ENCODE measurements around the gene RBFOX1.

The RBFOX1 gene

DNA sequence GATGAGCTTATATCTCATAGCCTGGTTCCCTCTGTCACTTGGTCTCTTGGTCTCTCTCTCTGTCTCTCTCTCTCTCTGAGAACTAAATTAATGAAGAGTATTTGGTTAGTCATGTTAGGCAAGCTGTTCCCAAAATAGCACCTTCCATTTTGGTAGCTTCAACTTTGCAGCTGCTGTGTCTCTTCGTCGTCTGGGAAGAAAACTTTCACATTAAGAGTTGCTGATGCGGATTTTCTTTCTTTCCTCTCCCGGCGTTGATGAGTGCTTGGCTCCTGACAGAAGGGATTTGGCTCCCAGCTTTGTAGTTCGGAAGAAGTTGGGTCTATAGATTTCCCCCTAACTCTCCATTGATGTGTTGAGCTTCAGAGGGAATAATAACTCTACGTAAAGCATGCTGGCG lies at the start of gene RBFOX1:
RBFOX1 (plus strand) TSS at position 235 of the 400 bp plus-strand sequence.
- DNase-seq, result no peak

DNA sequence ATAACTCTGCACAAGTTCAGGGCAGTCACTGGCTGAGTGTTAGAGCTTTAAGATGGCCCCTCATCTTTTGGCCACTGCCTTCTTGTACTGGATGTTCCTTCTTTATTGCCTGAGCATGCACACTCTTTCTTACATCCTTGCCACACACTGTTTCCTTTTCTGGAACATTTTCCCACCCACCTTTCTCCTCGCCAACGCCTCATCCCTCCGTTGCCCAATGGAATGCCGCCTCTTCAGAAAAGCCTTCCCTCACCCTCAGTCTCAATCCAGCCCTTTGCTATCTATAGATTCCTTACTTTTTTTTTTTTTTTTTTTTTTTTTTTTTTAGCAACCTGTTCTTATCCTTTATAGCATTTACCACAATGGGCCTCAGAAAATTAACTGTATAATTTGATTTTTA lies 47.9 kb upstream of the RBFOX1 start:
- DNase-seq, result no peak

DNA sequence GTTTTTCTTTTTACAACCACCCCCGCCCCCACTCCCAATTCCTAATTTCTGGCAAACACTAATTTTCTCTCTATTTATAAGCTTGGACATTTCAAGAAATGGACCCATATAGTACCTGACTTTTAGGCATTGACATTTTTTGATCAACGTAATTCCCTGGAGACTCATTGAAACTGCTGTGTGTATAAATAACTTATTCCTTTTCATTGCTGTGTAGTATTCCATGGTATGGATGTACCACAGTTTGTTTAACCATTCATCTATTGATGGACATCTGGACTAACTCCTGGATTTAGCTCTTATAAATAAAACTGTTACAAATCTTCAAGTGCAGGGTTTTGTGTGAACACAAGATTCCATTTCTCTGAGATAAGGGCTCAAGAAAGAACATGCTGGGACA lies 47.1 kb upstream of the RBFOX1 start:
- DNase-seq, result no peak

DNA sequence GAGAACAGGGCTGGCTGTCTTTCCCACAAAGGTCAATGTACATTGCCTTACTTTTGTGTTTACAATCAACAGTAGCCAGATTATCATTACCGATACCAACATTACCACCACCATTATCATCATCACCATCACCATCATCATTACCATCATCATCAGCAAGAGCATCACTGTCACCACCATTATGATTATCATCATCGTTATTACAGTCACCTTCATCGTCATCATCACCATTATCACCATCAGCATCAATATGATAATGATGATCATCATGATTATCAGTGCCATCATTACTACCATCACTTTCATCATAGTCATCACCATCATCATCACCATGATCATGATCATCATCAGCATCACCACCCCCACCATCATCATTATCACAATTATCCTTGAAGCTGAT lies 43.3 kb upstream of the RBFOX1 start:
- DNase-seq, result no peak

DNA sequence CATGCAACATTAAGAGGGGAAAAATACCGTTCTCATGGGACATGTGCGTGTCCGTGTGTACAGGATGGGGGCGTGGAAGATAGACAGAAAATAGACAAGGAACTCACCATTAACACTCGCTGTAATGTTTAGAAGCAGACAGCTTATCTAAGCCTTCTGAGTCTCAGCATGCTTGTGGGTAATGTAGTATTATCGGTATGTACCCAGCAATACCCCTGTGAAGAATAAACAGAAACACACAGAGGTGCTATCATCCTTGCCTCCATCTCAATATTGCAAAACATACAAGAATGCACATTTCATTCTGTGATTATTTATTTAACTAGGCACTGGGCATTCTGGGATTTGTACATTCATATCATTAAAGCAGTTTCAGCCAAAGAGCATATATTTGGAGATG lies 42.0 kb upstream of the RBFOX1 start:
- DNase-seq, result no peak

DNA sequence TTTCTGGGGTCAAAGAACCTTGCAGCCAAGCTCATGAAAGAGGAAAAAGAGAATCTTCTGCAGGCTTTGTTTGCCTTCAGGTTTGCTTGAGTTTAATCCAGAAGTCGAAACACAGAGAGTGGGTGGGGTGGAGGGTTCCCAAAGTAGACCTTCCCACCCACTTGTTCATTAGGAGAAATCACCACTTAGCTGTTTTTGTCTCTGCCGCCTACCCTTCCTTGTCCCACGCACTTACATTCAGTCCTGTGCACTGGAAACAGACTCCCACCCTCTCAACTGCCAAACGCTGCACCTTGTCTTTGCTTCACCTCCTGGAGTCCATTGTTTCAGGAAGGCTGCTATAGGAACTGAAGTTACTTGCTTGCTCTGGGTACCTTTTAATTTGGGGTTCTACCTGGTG lies 38.6 kb upstream of the RBFOX1 start:
- no peak for DNase-seq

DNA sequence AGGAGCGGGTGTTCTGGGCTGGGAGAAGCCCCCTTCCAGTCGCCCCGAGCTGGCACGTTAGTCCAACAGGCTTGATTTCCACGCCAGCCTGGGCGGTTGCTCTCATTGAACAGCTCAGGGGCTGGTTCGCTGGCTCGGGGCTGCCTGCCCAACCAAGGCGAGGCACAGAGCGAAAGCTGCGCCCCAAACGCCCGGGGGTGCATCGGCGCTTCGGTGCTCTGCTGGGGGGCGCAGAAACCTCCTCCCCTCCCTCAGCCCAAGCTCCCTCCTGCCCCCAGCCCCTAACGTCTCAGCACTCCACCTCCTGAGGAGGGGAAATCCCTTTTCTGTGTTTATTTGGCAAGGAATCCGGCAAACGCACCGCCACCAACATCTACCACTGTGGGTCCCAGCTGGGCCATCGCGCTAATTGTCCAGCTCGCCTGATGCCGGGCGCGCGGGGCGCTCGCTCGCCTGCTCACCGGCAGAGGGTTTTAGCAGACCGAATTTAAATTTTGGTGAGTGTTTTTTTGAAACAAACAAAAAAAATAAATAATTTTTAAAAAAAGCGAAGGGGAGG lies 29.5 kb upstream of the RBFOX1 start:
- no peak for DNase-seq

DNA sequence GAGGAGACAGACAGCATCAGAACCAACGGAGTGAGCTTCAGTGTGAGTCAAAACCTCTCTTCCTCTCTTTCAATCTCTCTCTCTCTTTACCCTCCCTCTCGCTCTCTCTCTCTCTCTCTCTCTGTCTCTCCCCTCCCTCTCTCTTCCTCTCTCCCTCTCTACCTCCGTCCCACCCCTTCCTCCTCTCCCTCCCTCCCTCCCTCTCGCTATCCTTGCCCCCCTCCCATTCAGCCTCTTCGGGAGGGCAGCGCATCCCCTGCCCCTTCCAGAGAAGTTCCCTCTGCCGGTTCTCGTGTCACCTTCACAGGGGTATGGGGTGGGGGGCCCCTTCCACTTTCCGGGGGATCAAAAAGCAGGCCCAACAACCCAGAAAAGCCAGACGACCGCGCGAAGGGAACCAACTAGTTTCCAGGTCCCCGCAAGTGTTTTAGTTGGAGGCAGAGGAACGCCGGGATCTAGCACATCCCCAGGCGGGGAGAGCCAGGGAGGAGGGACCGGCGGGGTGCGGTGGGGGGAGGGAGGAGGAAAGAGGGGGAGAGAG lies 28.9 kb upstream of the RBFOX1 start:
- no peak for DNase-seq

DNA sequence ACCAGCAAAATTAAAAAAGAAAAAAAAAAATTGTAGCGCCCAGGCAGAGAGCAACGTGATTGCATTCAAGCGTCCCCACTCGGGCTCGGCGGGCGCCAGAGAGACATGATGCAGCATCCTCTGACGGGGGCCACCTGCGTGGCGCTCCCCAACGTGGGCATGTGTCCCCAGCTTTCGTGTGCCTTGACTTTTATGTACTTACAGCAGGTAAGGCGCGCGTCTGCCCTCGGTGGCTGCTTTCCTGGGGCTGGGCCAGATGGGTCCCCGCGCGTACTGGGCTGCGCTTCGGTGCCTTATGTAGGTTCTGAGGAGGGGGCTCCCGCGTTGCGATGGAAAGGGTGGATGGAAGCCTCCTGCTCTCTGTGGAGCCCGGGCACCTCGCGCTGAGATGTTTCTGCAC lies 28.4 kb upstream of the RBFOX1 start:
- DNase-seq, result no peak

DNA sequence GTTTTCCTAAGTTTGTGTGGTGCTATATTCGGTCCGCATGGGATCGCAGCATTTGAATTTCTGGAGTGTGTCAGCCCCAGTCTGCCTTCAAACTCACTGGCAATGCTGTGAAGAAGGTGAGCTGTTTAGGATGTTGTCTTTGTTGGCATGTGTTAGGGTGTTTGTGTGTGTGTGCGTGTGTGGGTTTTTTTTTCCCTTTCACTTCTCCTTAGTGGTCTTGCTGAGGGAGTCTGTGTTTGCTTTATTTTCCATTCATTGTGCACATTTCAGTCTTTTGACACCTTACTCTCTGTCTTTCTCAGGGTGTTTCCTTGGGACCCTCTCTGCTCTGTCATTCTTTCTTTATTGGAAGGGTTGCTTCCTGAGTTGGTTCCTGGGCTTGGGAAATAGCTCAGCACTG lies 27.7 kb upstream of the RBFOX1 start:
- no peak for DNase-seq

DNA sequence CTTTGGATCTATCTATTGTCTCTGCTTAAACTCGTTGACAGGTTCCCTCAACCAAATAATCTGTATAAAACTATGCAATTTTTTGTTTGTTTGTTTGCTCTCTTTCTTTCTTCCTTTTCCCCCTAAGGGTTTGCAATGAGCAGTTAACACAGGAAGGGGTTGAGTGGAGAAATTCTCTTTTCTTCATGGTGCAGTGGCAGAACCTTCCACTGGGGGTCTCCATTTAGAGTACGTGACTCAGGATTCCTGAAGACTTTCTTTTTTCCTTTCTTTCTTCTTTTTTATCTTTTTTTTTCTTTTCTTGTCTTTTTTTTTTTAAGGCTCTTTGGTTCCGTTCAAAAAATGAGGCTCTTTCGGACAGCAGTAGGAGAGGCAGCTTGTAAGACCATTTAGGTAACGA lies 19.5 kb upstream of the RBFOX1 start:
- no peak for DNase-seq

DNA sequence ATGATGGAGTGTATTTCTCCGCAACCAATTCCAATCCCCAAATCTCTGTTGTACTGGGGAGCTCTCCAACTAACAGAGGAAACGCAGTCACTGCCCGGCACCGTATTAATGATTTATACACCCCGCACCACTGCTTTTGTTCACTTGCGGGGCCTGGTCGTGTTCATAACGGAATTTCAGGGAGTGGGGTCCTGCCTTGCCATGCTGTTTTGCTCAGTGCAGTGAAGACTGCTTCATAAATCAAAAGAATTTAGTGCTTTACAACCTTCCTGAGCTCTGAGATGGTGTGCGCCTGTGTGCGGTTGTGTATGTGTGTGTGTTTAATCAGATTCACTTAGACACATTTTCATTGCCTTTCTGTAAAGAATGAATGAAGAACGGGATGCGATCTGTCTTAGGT lies 18.5 kb upstream of the RBFOX1 start:
- DNase-seq, result no peak

DNA sequence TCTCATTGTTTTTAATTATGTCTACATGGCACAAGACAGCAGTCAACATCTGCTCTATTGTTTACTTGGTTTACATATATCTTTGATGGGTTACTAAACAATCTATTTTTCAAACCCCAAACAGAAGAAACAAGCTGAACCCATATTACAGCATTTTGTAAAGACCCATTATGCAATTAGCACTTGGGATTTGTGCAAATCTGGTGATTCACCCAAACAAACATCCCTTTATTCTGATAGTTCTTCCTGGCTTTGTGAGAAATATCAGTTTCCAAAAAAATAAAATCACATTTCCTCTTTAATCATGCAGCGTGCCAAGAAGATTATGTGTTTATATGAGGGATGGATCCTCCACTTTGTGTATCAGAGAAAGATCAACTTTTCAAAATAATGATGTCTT lies 16.8 kb upstream of the RBFOX1 start:
- DNase-seq, result no peak

DNA sequence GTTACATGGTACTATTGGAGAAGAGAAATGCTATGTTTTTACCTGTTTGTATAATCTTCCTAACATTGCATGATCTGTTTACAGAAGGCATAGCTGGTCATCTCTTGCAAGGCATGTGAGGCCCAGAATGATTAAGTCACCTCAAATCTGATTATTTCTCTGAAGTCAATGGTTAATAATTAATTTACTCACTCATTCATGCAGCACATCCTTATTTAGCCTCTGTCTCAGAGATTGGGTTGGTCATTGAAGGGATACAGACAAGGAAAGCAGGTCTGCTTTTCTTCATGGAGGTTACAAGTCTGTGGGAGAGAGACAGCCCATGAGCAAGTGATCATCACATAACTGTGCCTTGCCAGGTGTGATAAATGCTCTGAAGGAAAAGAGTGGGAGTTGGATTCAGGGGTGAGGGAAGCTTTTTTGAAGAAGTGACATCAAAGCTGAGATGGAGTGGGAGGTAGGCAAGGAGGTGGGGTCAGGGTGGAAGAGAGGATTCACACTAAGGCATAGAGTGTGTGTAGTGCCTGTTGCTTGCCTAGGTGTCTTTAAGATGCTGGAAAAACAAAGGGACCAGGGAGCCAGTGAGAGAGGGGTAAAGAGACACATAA lies 16.3 kb upstream of the RBFOX1 start:
- DNase-seq, result no peak

DNA sequence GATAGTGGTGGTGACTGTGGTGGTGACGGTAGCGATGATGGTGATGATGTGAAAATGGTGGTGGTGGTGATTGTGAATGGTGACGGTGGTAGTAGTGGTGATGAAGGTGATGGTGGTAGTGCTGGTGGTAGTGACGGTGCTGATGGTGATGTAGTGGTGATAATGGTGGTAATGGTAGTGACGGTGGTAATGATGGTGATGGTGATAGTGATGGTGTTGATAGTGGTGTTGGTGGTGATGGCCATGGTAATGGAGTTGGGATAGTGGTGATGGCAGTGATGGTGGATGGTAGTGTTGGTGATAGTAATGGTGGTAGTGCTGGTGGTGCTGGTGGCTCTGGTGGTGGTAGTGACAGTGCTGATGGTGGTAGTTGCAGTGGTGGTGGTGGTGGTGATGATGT lies 14.7 kb upstream of the RBFOX1 start:
- DNase-seq, result no peak

DNA sequence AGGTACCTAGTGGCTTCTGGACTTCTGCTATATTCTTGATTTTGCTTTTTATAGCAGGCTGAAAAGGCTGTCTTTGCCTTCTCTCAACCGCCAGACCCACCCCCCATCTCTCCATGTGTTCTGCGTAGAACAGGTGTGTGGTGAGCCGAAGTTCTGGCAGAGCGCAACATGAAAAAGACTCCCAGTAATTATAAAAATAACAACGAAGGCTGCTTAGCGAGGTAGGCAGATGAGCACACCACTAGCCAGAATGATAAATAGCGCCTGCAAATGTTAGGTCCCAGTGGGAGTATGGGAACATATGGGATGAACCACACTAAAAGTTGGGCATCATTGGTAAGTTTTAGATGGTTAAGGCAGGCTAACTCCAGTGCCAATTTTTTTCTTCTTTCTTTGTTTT lies 14.0 kb upstream of the RBFOX1 start:
- no peak for DNase-seq

DNA sequence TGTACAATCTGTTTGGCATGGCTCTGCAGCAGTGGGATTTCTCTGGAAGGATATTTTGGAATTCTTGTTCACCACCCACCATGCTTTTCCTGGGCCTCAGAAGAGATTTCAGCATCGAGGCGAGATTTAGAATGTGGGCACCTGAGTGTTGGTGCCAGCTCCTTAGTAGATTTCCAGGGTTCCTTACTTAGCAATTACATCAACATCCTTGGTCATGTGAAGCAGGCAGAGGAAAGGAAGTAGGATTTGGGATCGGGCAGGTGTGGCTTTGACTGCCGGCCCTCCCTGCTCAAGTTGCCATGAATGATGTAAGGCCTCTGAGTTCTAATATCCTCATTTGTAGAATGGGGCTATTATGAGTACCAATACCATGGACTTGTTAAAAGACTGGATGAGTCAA lies 13.1 kb upstream of the RBFOX1 start:
- DNase-seq, result no peak

DNA sequence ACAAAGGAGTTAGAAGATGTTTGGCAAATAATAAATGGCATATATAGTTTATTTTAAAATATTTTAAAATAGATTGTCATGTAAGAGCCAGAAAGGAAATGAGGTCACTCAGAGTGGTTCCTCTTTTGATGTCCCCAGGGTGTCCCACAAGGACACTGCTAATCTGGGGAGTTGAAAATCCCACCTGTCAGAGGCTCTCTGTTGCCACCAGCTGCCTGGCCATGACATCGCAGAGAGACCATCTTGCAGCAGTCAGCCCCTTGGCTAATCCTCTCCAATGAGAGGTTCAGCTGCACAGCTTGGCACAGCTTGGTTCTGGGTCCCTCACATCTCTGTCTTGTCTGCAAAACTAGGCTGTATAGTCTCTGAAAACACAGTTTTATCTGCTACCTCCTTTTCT lies 11.0 kb upstream of the RBFOX1 start:
- DNase-seq, result no peak

DNA sequence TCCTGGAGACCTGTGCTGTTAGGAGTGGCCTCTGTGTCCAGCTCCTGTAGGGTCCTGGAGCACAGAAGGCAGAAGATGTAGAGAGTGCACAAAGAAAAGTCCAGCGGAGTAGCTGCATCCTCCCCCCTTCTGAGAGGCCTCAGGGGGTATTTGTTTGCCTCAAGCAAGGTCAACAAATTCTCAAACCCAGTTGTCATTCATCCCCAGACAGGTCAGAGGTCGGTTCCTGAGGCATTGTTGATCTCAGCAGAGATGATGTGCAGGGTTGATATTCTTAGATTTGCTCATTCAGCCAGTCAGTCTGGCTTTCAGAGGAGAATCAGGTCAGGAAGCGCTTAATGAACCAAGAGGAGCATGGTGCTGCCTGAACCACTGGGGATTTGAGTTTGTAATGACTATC lies 8.3 kb upstream of the RBFOX1 start:
- no peak for DNase-seq

DNA sequence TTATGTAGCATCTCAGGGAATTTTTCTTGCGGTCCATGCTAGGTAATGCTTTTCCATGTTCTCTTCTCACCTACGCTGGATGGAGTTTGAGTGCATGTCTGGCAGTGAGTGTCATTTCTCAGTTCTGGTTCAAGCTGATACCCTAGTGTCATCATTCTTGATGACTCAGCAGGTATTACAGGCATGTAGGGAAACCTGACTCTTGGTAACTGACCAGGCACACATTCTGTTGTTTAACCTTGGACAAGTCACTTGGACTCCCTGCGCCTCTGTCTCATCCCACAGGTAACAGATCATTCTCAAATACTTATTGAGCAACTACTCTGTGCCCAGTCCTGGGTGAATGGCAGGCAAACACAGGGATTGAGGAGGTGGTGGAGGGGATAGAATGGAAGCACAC lies 6.8 kb upstream of the RBFOX1 start:
- no peak for DNase-seq

DNA sequence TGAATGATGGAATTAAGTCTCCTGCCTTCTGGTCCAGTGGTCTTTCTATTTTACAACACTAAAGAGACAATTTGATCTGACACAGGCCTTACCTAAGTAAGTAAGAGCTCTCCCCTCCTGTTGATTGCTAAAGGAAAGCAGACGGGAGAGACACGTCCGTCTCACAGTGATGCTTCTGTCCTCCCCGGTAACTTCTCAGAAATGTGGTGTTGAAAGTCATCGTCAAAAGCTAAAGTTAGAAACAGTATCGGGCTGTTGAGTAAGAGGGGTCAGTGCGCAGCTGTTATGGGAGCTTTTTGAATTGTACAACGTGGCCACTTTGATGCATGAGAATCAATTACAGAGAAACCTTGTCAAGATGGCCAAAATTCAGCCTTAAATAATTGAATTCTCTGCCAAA lies 1.9 kb upstream of the RBFOX1 start:
- DNase-seq, result no peak

DNA sequence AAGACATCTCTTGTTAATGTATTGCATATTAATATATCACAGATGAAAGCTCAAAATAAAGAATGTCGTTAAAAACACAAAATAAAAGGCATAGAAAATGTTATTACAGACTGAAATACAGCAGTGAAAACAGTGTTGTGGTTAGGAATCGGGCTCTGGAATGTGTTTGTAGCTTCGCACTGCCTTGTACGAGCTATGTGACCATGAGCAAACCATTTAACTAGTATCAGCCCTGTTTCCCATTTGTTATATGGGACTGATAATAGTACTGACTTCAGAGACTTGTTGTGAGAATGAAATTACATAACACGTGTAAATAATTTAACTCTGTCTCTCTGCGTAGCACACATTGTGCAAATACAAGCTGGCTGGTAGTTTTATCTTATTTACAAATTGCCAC lies 648 bp upstream of the RBFOX1 start:
- DNase-seq, result no peak

DNA sequence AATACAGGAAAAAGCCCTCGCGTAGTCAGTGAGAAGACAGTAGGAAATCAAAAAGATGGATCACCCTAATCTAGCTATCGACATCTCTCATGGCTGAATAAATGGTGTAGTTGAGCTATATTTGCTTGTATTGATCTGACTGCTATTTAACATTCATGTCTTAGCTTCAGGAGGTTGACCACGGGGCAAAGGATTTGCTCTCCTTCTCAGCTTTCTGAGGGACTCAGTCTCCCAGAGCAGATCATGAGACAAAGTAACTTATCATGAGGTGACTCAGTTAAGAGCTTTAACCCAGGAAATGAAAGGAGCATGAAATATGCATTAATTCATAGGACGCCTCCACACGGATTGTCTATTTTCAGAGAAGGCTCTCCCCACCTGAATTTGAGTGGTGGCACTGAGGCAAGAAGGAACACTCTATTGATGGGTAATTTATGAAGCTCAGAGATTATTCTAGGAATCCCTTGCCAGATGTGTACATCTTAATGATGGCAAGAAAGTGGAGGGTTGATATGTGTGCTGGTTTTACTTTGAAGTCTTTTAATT lies 608 bp downstream of the RBFOX1 start:
- DNase-seq, result no peak

DNA sequence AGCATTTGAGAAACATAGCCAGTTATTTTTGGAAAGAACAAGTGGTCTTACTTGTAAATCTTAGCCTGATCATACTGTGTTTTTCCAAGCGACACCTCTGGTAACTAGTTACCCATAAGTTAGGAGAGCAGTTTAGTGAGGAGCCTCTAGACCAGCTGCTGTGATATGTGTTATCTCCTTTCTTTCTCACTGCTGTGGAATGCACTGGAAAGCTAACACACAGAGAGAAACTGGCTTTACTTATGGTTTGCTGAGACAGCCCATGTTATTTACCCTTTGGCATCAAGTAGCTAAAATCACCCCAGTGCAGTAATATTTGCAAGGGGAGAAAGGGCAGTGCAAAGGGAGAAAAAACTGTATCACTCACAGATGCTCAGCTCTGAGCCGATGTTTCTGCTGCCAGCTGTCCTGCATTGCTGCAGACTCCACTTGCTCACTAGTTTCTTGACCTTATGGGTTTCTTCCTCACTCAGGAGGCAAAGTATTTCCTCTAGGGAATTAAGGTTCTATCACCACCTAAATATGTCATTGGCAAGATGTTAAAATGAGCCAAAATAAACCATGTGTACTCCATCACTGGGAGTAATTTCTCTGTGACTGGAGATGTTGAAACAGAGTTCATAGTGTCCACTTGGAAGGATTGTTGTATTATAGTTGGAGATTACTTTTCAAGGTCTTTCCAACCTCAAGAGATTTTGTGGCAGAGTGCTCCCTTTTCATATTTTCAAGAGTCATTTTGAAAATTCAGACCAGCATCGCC lies 2.3 kb downstream of the RBFOX1 start:
- DNase-seq, result no peak
